GM20431 (cell line): Measurements from ENCODE around the gene SEC62.

Source experiments
- in situ Hi-C: fragments of 300-500 bp; cut with MseI, MboI; formaldehyde crosslinking; loops from one replicate; pipeline ENCODE4 v1.15.0; 2020; ENCODE audit warnings: low sequenced_read_pairs; ENCODE audit not compliant: unreplicated experiment

The SEC62 gene

DNA sequence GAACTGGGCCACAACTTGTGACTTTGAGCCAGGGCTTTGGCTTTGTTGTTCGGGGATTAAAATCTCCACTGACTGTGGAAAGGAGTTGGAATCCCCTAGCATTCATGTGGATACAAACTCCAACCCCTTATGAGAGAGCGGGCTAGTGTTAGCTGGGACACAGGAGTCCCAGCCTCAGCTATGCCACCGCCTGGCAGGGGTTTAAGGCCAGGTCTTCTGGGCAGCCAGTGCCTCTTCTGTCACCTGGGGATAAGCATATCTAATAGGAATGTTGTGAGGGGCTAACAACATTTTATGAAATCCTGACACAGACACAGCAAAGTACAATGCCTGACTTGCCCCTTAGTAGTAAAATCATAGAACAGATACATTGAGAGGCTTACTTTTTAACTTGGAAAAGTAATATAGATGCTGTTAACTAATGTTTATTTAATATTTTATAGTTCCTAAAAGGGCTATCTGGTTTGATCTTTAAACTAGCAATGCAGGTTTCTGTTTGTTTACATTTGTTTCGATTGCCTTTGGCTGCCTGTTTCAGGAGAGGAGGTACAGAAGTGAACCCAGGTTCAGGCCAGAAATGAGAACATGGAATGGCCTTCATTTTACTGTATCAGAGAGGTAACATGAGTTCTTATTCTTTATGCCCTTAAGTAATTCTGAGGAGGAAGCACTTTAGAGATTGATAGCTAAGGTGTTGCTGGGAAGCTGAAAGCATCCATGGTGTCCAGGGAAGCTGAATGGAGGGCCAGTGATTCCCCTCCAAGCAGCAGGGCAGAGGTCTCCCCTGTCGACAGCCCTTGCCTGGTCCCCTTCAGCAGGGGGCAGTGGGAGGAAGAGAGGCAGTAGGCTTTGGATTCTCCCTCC is 79.9 kb downstream of the SEC62 start:
- in situ Hi-C loops = loop anchor here (25.0 kb wide), 1 partner anchor 184 kb away; the partner anchor contains the start of gene LRRC31

DNA sequence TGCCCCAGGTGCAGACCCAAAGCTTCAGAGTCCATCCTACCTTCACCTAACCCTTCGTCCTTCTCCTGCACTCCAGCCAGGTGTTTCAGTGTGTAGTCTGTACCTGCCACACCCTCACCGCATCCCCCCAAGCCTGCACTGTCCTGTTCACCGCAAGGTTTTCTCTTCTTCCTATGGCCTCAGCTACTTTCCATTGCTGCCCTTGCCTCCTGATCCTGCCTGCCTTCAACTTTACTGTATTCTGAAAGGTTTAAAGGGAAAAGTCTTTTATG is 80.5 kb downstream of the SEC62 start:
- in situ Hi-C loops = loop anchor here (25.0 kb wide), 1 partner anchor 185 kb away; the partner anchor contains the start of gene LRRC31
